Measurements from ENCODE around the gene WDFY3.

DNA sequence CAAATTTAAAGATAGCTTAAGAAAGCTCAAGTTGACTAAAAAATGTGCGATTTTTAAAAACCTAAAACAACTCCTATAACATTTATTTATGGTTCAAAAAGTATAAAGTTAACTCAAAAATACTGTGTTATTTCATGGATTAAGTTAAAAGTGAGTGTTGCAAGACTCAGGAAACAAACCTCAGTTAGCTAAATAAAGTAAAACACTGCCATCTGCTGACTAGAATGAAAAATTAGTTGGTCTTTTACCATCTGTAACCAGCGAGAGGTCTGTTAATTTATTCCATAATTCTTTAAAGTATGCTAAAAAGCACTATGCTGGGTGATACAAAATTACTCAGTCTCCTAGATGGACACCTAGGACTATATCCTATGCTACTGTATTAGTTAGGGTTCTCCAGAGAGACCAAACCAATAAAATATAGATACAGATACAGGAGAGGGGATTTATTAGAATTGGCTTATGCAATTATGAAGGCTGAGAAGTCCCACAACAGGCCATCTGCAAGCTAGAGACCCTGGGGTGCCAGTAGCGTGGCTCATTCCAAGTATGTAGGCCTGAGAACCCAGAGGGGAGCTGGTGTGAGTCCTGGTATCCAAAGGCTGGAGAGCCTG, 4.9 kb upstream of the WDFY3 start:
- TF ChIP-seq NANOG (IDR thresholded peaks at IDR 0.05; ENCODE audit: borderline replicate concordance): no peak
- TF ChIP-seq, protein P1, sequence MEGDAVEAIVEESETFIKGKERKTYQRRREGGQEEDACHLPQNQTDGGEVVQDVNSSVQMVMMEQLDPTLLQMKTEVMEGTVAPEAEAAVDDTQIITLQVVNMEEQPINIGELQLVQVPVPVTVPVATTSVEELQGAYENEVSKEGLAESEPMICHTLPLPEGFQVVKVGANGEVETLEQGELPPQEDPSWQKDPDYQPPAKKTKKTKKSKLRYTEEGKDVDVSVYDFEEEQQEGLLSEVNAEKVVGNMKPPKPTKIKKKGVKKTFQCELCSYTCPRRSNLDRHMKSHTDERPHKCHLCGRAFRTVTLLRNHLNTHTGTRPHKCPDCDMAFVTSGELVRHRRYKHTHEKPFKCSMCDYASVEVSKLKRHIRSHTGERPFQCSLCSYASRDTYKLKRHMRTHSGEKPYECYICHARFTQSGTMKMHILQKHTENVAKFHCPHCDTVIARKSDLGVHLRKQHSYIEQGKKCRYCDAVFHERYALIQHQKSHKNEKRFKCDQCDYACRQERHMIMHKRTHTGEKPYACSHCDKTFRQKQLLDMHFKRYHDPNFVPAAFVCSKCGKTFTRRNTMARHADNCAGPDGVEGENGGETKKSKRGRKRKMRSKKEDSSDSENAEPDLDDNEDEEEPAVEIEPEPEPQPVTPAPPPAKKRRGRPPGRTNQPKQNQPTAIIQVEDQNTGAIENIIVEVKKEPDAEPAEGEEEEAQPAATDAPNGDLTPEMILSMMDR (conservative IDR thresholded peaks at IDR 0.05; ENCODE audit: low read depth in 2 of 2): peak; percentile 67 to 76
